ENCODE data around the gene HDGF. TPM values are rescaled to one million over a fixed set of nuclear protein-coding genes. Genes with fewer than 3 reads are reported as not detected.

Gene HDGF
- total and polyA plus RNA-seq, 4 donors: 69.8 to 197 (median 157) TPM

DNA sequence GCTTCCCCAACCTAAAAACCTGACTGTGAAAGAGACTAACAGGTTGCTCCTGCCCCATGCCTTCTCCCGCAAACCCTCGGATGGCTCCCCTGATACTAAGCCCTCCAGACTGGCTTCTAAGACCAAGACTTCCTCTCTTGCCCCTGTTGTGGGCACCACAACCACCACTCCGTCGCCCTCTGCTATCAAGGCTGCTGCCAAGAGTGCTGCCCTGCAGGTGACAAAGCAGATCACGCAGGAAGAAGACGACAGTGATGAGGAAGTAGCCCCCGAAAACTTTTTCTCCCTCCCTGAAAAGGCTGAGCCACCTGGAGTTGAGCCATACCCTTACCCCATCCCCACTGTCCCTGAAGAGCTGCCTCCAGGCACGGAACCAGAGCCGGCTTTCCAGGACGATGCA, 35.2 kb upstream of the HDGF start:
- Histone ChIP-seq H3K4me1 (ENCODE audit: control insufficient read depth, insufficient read depth, low read length) (no peaks in the 10 kb centered on the region), H3K4me3 (ENCODE audit: low read depth, low read length) (no peak overlapping the region), H3K36me3 (ENCODE audit: control insufficient read depth, insufficient read depth, low read length) (peaks cover 66% of the 10 kb centered on the region), H3K27me3 (ENCODE audit: control insufficient read depth, insufficient read depth, low read length) (no peaks in the 10 kb centered on the region), H3K27ac (ENCODE audit: low read depth, low read length) (no peak overlapping the region), H3K9me3 (ENCODE audit: control insufficient read depth, insufficient read depth, low read length) (no peaks in the 10 kb centered on the region)
- no peak for DNase-seq (ENCODE audit: low read depth in 4 of 6, low spot score in 6 of 6)
- WGBS (ENCODE audit: insufficient coverage): 94% methylated on average over 9 of the region's 10 CpGs

GRCh38 chr1:156785458-156785857, 34.0 kb upstream of the HDGF start:
- peaks cover 60% of the 10 kb centered on the region for H3K36me3 ChIP-seq (ENCODE audit: control insufficient read depth, insufficient read depth, low read length)
- H3K27ac ChIP-seq (ENCODE audit: low read depth, low read length): no peak overlapping the region
- no peaks in the 10 kb centered on the region for H3K9me3 ChIP-seq (ENCODE audit: control insufficient read depth, insufficient read depth, low read length)
- no peak overlapping the region for H3K4me3 ChIP-seq (ENCODE audit: low read depth, low read length)
- no CpG with 5 or more reads among the region's 6 CpGs for WGBS (ENCODE audit: insufficient coverage)
- H3K27me3 ChIP-seq (ENCODE audit: control insufficient read depth, insufficient read depth, low read length): no peaks in the 10 kb centered on the region
- DNase-seq (ENCODE audit: low read depth in 4 of 6, low spot score in 6 of 6): no peak
- no peaks in the 10 kb centered on the region for H3K4me1 ChIP-seq (ENCODE audit: control insufficient read depth, insufficient read depth, low read length)

GRCh38 chr1:156781585-156782186, 30.2 kb upstream of the HDGF start:
- Histone ChIP-seq H3K4me3 (ENCODE audit: low read depth, low read length) (no peak overlapping the region), H3K36me3 (ENCODE audit: control insufficient read depth, insufficient read depth, low read length) (peaks cover 33% of the 10 kb centered on the region), H3K27ac (ENCODE audit: low read depth, low read length) (no peak overlapping the region), H3K4me1 (ENCODE audit: control insufficient read depth, insufficient read depth, low read length) (no peaks in the 10 kb centered on the region), H3K27me3 (ENCODE audit: control insufficient read depth, insufficient read depth, low read length) (no peaks in the 10 kb centered on the region), H3K9me3 (ENCODE audit: control insufficient read depth, insufficient read depth, low read length) (no peaks in the 10 kb centered on the region)
- no peak for DNase-seq (ENCODE audit: low read depth in 4 of 6, low spot score in 6 of 6)

GRCh38 chr1:156777573-156777972, 26.1 kb upstream of the HDGF start:
- Histone ChIP-seq H3K27ac (ENCODE audit: low read depth, low read length) (no peak overlapping the region), H3K27me3 (ENCODE audit: control insufficient read depth, insufficient read depth, low read length) (no peaks in the 10 kb centered on the region), H3K36me3 (ENCODE audit: control insufficient read depth, insufficient read depth, low read length) (no peaks in the 10 kb centered on the region), H3K9me3 (ENCODE audit: control insufficient read depth, insufficient read depth, low read length) (no peaks in the 10 kb centered on the region), H3K4me1 (ENCODE audit: control insufficient read depth, insufficient read depth, low read length) (no peaks in the 10 kb centered on the region), H3K4me3 (ENCODE audit: low read depth, low read length) (no peak overlapping the region)
- no peak for DNase-seq (ENCODE audit: low read depth in 4 of 6, low spot score in 6 of 6)
- 83% methylated on average over 1 of the region's 1 CpG for WGBS (ENCODE audit: insufficient coverage)

DNA sequence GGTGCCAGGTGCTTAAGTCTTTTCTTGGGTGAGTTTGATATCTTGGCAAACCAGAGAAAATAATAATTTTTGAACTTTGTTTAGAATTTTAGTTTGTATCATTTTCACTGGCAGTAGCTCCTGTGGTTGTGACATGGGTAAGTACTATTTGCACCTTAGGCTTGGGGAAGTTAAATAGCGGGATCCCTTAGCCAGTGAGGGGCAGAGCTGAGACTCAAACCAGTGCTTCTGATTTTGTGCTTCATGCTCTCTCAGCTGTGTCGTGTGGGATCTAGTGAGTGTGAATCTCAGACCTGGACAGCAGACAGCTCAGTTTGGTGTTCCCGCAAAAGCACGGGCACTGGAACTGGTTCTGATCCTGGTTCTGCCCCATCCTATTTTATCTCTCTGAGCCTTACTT, 25.5 kb upstream of the HDGF start:
- Histone ChIP-seq H3K27ac (ENCODE audit: low read depth, low read length) (no peak overlapping the region), H3K4me3 (ENCODE audit: low read depth, low read length) (no peak overlapping the region), H3K27me3 (ENCODE audit: control insufficient read depth, insufficient read depth, low read length) (no peaks in the 10 kb centered on the region), H3K36me3 (ENCODE audit: control insufficient read depth, insufficient read depth, low read length) (no peaks in the 10 kb centered on the region), H3K9me3 (ENCODE audit: control insufficient read depth, insufficient read depth, low read length) (no peaks in the 10 kb centered on the region), H3K4me1 (ENCODE audit: control insufficient read depth, insufficient read depth, low read length) (no peaks in the 10 kb centered on the region)
- DNase-seq (ENCODE audit: low read depth in 4 of 6, low spot score in 6 of 6): no peak
- 54% methylated on average over 2 of the region's 4 CpGs for WGBS (ENCODE audit: insufficient coverage)

DNA sequence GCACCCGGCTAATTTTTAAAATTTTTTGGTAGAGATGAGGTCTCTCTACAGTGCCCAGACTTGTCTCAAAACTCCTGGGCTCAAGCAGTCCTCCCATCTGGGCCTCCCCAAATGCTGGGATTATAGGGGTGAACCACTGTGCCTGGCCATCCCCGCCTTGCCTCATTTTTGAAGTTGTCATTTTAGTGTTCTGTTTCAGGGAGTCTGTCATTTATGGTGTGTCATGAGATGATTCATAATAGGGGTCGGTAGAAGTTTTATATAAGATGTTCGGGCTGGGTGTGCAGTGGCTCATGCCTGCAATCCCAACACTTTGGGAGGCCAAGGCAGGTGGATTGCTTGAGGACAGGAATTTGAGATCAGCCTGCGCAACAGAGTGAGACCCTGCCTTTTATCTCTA, 24.3 kb upstream of the HDGF start:
- peaks cover 5% of the 10 kb centered on the region for H3K4me1 ChIP-seq (ENCODE audit: control insufficient read depth, insufficient read depth, low read length)
- H3K9me3 ChIP-seq (ENCODE audit: control insufficient read depth, insufficient read depth, low read length): no peaks in the 10 kb centered on the region
- no peak overlapping the region for H3K27ac ChIP-seq (ENCODE audit: low read depth, low read length)
- no peak for DNase-seq (ENCODE audit: low read depth in 4 of 6, low spot score in 6 of 6)
- 100% methylated on average over 2 of the region's 5 CpGs for WGBS (ENCODE audit: insufficient coverage)
- no peaks in the 10 kb centered on the region for H3K27me3 ChIP-seq (ENCODE audit: control insufficient read depth, insufficient read depth, low read length)
- peaks cover 8% of the 10 kb centered on the region for H3K36me3 ChIP-seq (ENCODE audit: control insufficient read depth, insufficient read depth, low read length)
- no peak overlapping the region for H3K4me3 ChIP-seq (ENCODE audit: low read depth, low read length)

DNA sequence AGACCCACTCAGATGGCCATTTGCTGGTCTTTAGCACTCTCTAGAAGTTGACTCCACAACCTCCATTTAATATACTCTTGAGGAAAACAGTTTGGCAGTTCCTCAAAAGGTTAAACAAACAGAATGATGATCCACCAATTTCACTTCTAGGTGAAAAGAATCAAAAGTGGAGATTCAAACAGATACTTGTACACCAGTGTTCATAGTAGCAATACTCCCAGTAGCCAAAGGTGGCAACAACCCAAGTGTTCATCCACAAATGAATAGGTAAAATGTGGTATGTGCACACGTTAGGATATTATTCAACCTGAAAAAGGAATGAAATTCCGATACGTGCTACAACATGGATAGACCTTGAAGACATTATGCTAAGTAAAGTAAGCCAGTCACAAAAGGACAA, 22.1 kb upstream of the HDGF start:
- peaks cover 8% of the 10 kb centered on the region for H3K36me3 ChIP-seq (ENCODE audit: control insufficient read depth, insufficient read depth, low read length)
- H3K27me3 ChIP-seq (ENCODE audit: control insufficient read depth, insufficient read depth, low read length): no peaks in the 10 kb centered on the region
- H3K4me3 ChIP-seq (ENCODE audit: low read depth, low read length): no peak overlapping the region
- H3K9me3 ChIP-seq (ENCODE audit: control insufficient read depth, insufficient read depth, low read length): no peaks in the 10 kb centered on the region
- DNase-seq (ENCODE audit: low read depth in 4 of 6, low spot score in 6 of 6): no peak
- no CpG with 5 or more reads among the region's 3 CpGs for WGBS (ENCODE audit: insufficient coverage)
- H3K27ac ChIP-seq (ENCODE audit: low read depth, low read length): no peak overlapping the region
- H3K4me1 ChIP-seq (ENCODE audit: control insufficient read depth, insufficient read depth, low read length): peaks cover 12% of the 10 kb centered on the region

DNA sequence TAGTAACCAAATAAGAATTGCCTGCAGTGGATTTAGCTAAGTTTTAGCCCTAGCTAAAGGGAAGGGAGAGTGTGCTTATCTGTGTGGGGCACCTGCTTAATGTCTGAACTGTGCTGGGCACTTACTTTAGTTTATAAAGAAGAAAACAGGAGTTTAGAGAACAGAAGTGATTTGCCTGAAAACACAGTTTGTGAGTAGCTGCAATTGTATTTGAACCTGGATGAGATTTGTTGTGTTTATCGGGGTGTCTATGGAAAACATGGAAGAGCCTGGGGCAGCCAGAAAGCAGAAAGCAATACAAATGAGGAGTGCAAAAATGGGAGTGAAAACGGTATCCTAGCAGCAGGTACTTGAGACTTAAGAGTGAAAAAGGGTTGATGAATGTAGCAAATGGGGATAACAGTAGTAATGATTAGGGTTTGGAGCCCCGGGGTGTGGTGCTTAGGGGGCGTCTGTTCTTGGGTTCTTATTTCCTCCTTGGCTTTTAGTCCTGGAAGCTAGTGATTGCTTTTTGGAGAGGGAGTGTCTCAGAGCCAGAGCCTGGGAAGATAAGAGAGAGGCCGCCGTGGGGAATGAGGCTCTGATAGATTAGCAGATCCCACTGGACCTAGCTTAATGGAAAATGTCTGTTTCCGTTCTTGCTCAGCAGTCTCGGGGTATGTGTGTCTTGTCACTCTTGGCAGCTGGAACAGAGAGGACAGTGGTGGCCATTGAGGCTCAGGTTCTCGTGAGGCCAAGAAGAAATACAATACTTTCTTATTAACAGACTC, 21.4 kb upstream of the HDGF start:
- no peak overlapping the region for H3K4me3 ChIP-seq (ENCODE audit: low read depth, low read length)
- 55% methylated on average over 7 of the region's 9 CpGs for WGBS (ENCODE audit: insufficient coverage)
- DNase-seq (ENCODE audit: low read depth in 4 of 6, low spot score in 6 of 6): peak in 1 of 6 donors; percentile 17
- H3K36me3 ChIP-seq (ENCODE audit: control insufficient read depth, insufficient read depth, low read length): peaks cover 8% of the 10 kb centered on the region
- H3K4me1 ChIP-seq (ENCODE audit: control insufficient read depth, insufficient read depth, low read length): peaks cover 18% of the 10 kb centered on the region
- no peak overlapping the region for H3K27ac ChIP-seq (ENCODE audit: low read depth, low read length)
- H3K27me3 ChIP-seq (ENCODE audit: control insufficient read depth, insufficient read depth, low read length): no peaks in the 10 kb centered on the region
- no peaks in the 10 kb centered on the region for H3K9me3 ChIP-seq (ENCODE audit: control insufficient read depth, insufficient read depth, low read length)

- Histone ChIP-seq H3K27me3 (ENCODE audit: control insufficient read depth, insufficient read depth, low read length) (no peaks in the 10 kb centered on the region), H3K4me1 (ENCODE audit: control insufficient read depth, insufficient read depth, low read length) (peaks cover 20% of the 10 kb centered on the region), H3K27ac (ENCODE audit: low read depth, low read length) (no peak overlapping the region), H3K9me3 (ENCODE audit: control insufficient read depth, insufficient read depth, low read length) (no peaks in the 10 kb centered on the region), H3K4me3 (ENCODE audit: low read depth, low read length) (no peak overlapping the region), H3K36me3 (ENCODE audit: control insufficient read depth, insufficient read depth, low read length) (peaks cover 8% of the 10 kb centered on the region)
- no CpG with 5 or more reads among the region's 3 CpGs for WGBS (ENCODE audit: insufficient coverage)
- no peak for DNase-seq (ENCODE audit: low read depth in 4 of 6, low spot score in 6 of 6)
Observed at GRCh38 chr1:156772222-156772621, 20.7 kb upstream of the HDGF start.
